Esophagus muscularis mucosa (tissue), 3 donors: Measurements from ENCODE around the gene WNK1.

Experiments used
- POLR2A ChIP-seq: fragments of 450-650 bp; IDR thresholded peaks from one replicate; pipeline ENCODE4 v1.6.1; 2017; ENCODE audit warnings: antibody characterized with exemption, moderate library complexity, mild to moderate bottlenecking, low read depth
- TF ChIP-seq, protein P1 (sequence below), 3 experiments: fragments of 200-600 bp in 2 of 3; fragments of 450-650 bp in 1 of 3; sonication (generic) in 2 of 3; IDR thresholded peaks; one replicate each; pipeline ENCODE4 v1.5.1; 2017 to 2019; ENCODE audit warnings: antibody characterized with exemption in 3 of 3, mild to moderate bottlenecking in 2 of 3, moderate library complexity in 1 of 3

DNA sequence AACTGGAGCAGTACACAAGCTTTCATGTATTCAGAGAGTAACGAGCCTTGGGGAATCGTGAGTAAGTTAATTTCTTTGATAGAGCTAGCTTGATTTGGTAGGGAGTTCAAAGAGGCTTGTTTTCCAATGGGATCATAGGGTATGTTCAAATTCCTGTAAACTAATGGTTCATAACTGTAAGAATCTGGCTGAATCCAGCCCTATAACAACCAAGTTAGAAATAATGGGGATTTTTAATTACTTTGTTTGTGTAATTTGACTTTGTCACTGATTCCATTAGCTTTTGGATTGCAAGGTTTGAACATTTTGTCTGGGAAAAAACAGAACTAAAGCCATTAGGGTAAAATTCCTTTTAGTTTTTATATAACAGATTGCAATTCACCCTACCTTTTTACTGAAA, 94.0 kb downstream of the WNK1 start:
- TF ChIP-seq, protein P1, sequence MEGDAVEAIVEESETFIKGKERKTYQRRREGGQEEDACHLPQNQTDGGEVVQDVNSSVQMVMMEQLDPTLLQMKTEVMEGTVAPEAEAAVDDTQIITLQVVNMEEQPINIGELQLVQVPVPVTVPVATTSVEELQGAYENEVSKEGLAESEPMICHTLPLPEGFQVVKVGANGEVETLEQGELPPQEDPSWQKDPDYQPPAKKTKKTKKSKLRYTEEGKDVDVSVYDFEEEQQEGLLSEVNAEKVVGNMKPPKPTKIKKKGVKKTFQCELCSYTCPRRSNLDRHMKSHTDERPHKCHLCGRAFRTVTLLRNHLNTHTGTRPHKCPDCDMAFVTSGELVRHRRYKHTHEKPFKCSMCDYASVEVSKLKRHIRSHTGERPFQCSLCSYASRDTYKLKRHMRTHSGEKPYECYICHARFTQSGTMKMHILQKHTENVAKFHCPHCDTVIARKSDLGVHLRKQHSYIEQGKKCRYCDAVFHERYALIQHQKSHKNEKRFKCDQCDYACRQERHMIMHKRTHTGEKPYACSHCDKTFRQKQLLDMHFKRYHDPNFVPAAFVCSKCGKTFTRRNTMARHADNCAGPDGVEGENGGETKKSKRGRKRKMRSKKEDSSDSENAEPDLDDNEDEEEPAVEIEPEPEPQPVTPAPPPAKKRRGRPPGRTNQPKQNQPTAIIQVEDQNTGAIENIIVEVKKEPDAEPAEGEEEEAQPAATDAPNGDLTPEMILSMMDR (IDR thresholded peaks at IDR 0.05) = no peak
- no peak for TF ChIP-seq POLR2A
